ENCODE results near the gene CRYBG2. TPM values are rescaled to one million over a fixed set of nuclear protein-coding genes. Genes with fewer than 3 reads are reported as not detected.

Gene CRYBG2
- total and polyA plus RNA-seq, 2 of the 13 experiments (the other 11 are each of a cell fraction or from before 2014, with no cell fraction given) = 1.3 to 2.9 TPM

GRCh38 chr1:26279456-26280332 is 74.2 kb downstream of the CRYBG2 start, which contains the start of gene SH3BGRL3 (continued):
- TF ChIP-seq HNF1A (IDR thresholded peaks at IDR 0.05; ENCODE audit: low read depth) = no peak
- TF ChIP-seq HNF1A (CRISPR knock-in tag; IDR thresholded peaks at IDR 0.05; ENCODE audit: borderline replicate concordance) = peak; percentile 72; the same call in 1 of the 2 replicates
- 0 out of 2 replicates have a peak, but pooled peaks have one; percentile 43 for TF ChIP-seq ZNF510 (CRISPR knock-in tag; IDR thresholded peaks at IDR 0.05; ENCODE audit: low read depth)
- TF ChIP-seq HMG20B (CRISPR knock-in tag; conservative IDR thresholded peaks at IDR 0.05) = no peak
- TF ChIP-seq NR1H2 (CRISPR knock-in tag; IDR thresholded peaks at IDR 0.05; ENCODE audit: borderline replicate concordance, low read depth) = no peak
- no peak for TF ChIP-seq JUND (CRISPR knock-in tag; IDR thresholded peaks at IDR 0.05)
- peak; percentile 69; the same call in 1 of the 2 replicates for TF ChIP-seq HDAC2 (CRISPR knock-in tag; IDR thresholded peaks at IDR 0.05)
- no peak for TF ChIP-seq PAWR (CRISPR knock-in tag; IDR thresholded peaks at IDR 0.05; ENCODE audit: borderline replicate concordance)
- no peak for TF ChIP-seq ADNP (CRISPR knock-in tag; IDR thresholded peaks at IDR 0.05)
- no peak for TF ChIP-seq ZFAT (CRISPR knock-in tag; conservative IDR thresholded peaks at IDR 0.05)
- TF ChIP-seq MATR3 (CRISPR knock-in tag; IDR thresholded peaks at IDR 0.05) = no peak
- TF ChIP-seq ATF2 (CRISPR knock-in tag; IDR thresholded peaks at IDR 0.05) = peak; percentile 47; the same call in 1 of the 2 replicates
- no peak for TF ChIP-seq SOX6 (IDR thresholded peaks at IDR 0.05)
- peak; percentile 53 for TF ChIP-seq SOX6 (CRISPR knock-in tag; IDR thresholded peaks at IDR 0.05)
- TF ChIP-seq MED8 (CRISPR knock-in tag; IDR thresholded peaks at IDR 0.05; ENCODE audit: insufficient replicate concordance) = no peak
- TF ChIP-seq ZNF660 (CRISPR knock-in tag; IDR thresholded peaks at IDR 0.05; ENCODE audit: borderline replicate concordance, low read depth) = no peak
- no peak for TF ChIP-seq ATF6 (CRISPR knock-in tag; conservative IDR thresholded peaks at IDR 0.05)
- no peak for TF ChIP-seq ZNF615 (CRISPR knock-in tag; IDR thresholded peaks at IDR 0.05; ENCODE audit: borderline replicate concordance)
- TF ChIP-seq ZNF432 (CRISPR knock-in tag; IDR thresholded peaks at IDR 0.05; ENCODE audit: borderline replicate concordance) = no peak
- no peak for TF ChIP-seq ZNF253 (CRISPR knock-in tag; IDR thresholded peaks at IDR 0.05; ENCODE audit: borderline replicate concordance)
